ES-I3 (cell line): ENCODE data around the gene FAM114A1.

Experiments used
- H3K36me3 ChIP-seq: 2 replicates; pipeline ENCODE4 v1.6.1; 2013; ENCODE audit warnings: mild to moderate bottlenecking, low read length, control low read depth, moderate library complexity; ENCODE audit not compliant: insufficient read depth
- H3K4me1 ChIP-seq: 2 replicates; pipeline ENCODE4 v1.6.1; 2013; ENCODE audit warnings: mild to moderate bottlenecking, control low read depth, low read length; ENCODE audit not compliant: insufficient read depth
- H3K9ac ChIP-seq: 2 replicates; pipeline ENCODE4 v1.6.1; 2013; ENCODE audit warnings: low read depth, mild to moderate bottlenecking, low read length, moderate library complexity
- H3K9me3 ChIP-seq: 2 replicates; pipeline ENCODE4 v1.6.1; 2013; ENCODE audit warnings: mild to moderate bottlenecking, low read length, moderate library complexity; ENCODE audit not compliant: control insufficient read depth, insufficient read depth

FAM114A1 gene

GRCh38 chr4:38867478-38868058, at the start of gene FAM114A1:
Gene FAM114A1, plus strand, starts transcription at chr4:38867806. Its CDS starts 10,273 bp downstream, at chr4:38878079.
- Histone ChIP-seq H3K4me1 (0 out of 2 replicates have a peak, but pooled peaks cover 5% of the 10 kb centered on the region), H3K9me3 (no peaks in the 10 kb centered on the region), H3K36me3 (no peaks in the 10 kb centered on the region), H3K9ac (peak within 1 kb of the TSS; percentile 83)

GRCh38 chr4:38818441-38818976, 49.1 kb upstream of the FAM114A1 start:
- H3K4me1 ChIP-seq, result no peaks in the 10 kb centered on the region
- H3K9me3 ChIP-seq, result no peaks in the 10 kb centered on the region
- no peaks in the 10 kb centered on the region for H3K36me3 ChIP-seq
- no peak overlapping the region for H3K9ac ChIP-seq

- H3K9me3 ChIP-seq, result no peaks in the 10 kb centered on the region
- H3K36me3 ChIP-seq, result no peaks in the 10 kb centered on the region
- H3K4me1 ChIP-seq, result no peaks in the 10 kb centered on the region
- no peak overlapping the region for H3K9ac ChIP-seq
Measured at GRCh38 chr4:38819569-38819968, 48.0 kb upstream of the FAM114A1 start.

- Histone ChIP-seq H3K4me1 (no peaks in the 10 kb centered on the region), H3K9ac (no peak overlapping the region), H3K36me3 (no peaks in the 10 kb centered on the region), H3K9me3 (no peaks in the 10 kb centered on the region)
Measured at GRCh38 chr4:38820329-38821061, 47.1 kb upstream of the FAM114A1 start.

- Histone ChIP-seq H3K36me3 (no peaks in the 10 kb centered on the region), H3K4me1 (no peaks in the 10 kb centered on the region), H3K9ac (no peak overlapping the region), H3K9me3 (no peaks in the 10 kb centered on the region; the same call in 1 of the 2 replicates)
Measured at GRCh38 chr4:38821739-38822138, 45.9 kb upstream of the FAM114A1 start.

GRCh38 chr4:38822748-38823303, 44.8 kb upstream of the FAM114A1 start:
- no peak overlapping the region for H3K9ac ChIP-seq
- no peaks in the 10 kb centered on the region for H3K36me3 ChIP-seq
- no peaks in the 10 kb centered on the region for H3K4me1 ChIP-seq
- H3K9me3 ChIP-seq, result no peaks in the 10 kb centered on the region; the same call in 1 of the 2 replicates

- H3K36me3 ChIP-seq, result no peaks in the 10 kb centered on the region
- H3K9ac ChIP-seq, result no peak overlapping the region
- no peaks in the 10 kb centered on the region; the same call in 1 of the 2 replicates for H3K9me3 ChIP-seq
- H3K4me1 ChIP-seq, result no peaks in the 10 kb centered on the region
Measured at GRCh38 chr4:38823766-38824165, 43.8 kb upstream of the FAM114A1 start.

- Histone ChIP-seq H3K9ac (no peak overlapping the region), H3K4me1 (no peaks in the 10 kb centered on the region), H3K36me3 (no peaks in the 10 kb centered on the region), H3K9me3 (no peaks in the 10 kb centered on the region; the same call in 1 of the 2 replicates)
Measured at GRCh38 chr4:38829237-38829636, 38.4 kb upstream of the FAM114A1 start.

- no peaks in the 10 kb centered on the region for H3K36me3 ChIP-seq
Measured at GRCh38 chr4:38831653-38832052, 36.0 kb upstream of the FAM114A1 start.

GRCh38 chr4:38832206-38832605, 35.4 kb upstream of the FAM114A1 start:
- Histone ChIP-seq H3K9ac (no peak overlapping the region), H3K9me3 (no peaks in the 10 kb centered on the region), H3K4me1 (no peaks in the 10 kb centered on the region), H3K36me3 (no peaks in the 10 kb centered on the region)

More at GRCh38 chr4:38831653-38832052, 36.0 kb upstream of the FAM114A1 start:
- no peaks in the 10 kb centered on the region for H3K9me3 ChIP-seq
- no peaks in the 10 kb centered on the region for H3K4me1 ChIP-seq
- no peak overlapping the region for H3K9ac ChIP-seq

- H3K4me1 ChIP-seq, result no peaks in the 10 kb centered on the region
- H3K9me3 ChIP-seq, result no peaks in the 10 kb centered on the region
- H3K9ac ChIP-seq, result no peak overlapping the region
- no peaks in the 10 kb centered on the region for H3K36me3 ChIP-seq
Measured at GRCh38 chr4:38832624-38833528, 34.7 kb upstream of the FAM114A1 start.

- Histone ChIP-seq H3K4me1 (no peaks in the 10 kb centered on the region), H3K36me3 (no peaks in the 10 kb centered on the region), H3K9ac (no peak overlapping the region), H3K9me3 (no peaks in the 10 kb centered on the region)
Measured at GRCh38 chr4:38834570-38834969, 33.0 kb upstream of the FAM114A1 start.

GRCh38 chr4:38837334-38837733, 30.3 kb upstream of the FAM114A1 start:
- no peaks in the 10 kb centered on the region for H3K36me3 ChIP-seq
- H3K9me3 ChIP-seq, result no peaks in the 10 kb centered on the region
- H3K9ac ChIP-seq, result no peak overlapping the region
- H3K4me1 ChIP-seq, result no peaks in the 10 kb centered on the region

GRCh38 chr4:38837849-38838248, 29.8 kb upstream of the FAM114A1 start:
- no peak overlapping the region for H3K9ac ChIP-seq
- H3K36me3 ChIP-seq, result no peaks in the 10 kb centered on the region
- no peaks in the 10 kb centered on the region for H3K4me1 ChIP-seq
- H3K9me3 ChIP-seq, result no peaks in the 10 kb centered on the region
